ENCODE results near the gene WAC.

The WAC gene

DNA sequence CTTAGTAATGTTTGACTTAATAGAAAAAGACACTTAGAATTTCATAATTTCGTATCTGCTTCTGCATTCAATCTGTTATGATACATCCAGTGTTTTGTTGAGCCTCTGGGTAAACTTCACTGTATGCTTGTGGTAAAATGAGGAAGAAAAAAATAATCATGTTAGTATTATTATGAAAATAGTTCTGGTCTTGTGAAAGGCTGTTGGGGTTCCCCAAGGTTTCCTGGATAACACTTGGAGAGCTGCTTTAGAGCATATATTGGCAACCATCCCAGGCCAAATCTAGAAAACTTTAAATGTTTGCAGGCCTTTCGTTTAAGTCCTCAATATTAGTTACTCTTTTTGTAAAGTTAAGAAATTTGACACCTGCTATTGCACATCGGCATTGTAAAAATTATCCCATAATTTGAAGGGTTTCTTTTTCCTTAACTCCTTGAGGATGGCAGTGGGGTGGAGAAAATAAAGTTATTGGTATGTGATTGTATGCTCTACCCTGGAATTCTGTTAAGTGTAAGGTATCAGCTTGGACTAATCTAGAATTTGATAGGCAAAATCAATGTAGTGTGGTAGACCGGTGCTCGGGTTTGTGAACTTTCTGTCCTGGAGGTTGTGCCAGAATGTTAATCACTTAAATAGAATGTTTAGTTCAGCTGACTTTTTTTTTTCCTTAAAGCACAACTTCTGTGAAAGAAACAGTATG is 54.5 kb downstream of the WAC start:
- DNase-seq (ENCODE audit: low read depth), result peak; percentile 3
- TF ChIP-seq, protein P1, sequence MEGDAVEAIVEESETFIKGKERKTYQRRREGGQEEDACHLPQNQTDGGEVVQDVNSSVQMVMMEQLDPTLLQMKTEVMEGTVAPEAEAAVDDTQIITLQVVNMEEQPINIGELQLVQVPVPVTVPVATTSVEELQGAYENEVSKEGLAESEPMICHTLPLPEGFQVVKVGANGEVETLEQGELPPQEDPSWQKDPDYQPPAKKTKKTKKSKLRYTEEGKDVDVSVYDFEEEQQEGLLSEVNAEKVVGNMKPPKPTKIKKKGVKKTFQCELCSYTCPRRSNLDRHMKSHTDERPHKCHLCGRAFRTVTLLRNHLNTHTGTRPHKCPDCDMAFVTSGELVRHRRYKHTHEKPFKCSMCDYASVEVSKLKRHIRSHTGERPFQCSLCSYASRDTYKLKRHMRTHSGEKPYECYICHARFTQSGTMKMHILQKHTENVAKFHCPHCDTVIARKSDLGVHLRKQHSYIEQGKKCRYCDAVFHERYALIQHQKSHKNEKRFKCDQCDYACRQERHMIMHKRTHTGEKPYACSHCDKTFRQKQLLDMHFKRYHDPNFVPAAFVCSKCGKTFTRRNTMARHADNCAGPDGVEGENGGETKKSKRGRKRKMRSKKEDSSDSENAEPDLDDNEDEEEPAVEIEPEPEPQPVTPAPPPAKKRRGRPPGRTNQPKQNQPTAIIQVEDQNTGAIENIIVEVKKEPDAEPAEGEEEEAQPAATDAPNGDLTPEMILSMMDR (IDR thresholded peaks at IDR 0.05; ENCODE audit: low read depth, low read length), result no peak
- TF ChIP-seq MAX (IDR thresholded peaks at IDR 0.05; ENCODE audit: low read depth, low read length), result no peak
- no peak for TF ChIP-seq POLR2A (IDR thresholded peaks at IDR 0.05; ENCODE audit: extremely low read depth, insufficient read length)
- TF ChIP-seq MYC (IDR thresholded peaks at IDR 0.05; ENCODE audit: low read depth, low read length), result no peak
- no peak overlapping the region for H3K4me3 ChIP-seq (ENCODE audit: low read depth, low read length)

GRCh38 chr10:28587970-28588290 is 55.0 kb downstream of the WAC start:
- no peak overlapping the region for H3K4me3 ChIP-seq (ENCODE audit: low read depth, low read length)
- DNase-seq (ENCODE audit: low read depth), result no peak
- TF ChIP-seq MAX (IDR thresholded peaks at IDR 0.05; ENCODE audit: low read depth, low read length) (no peak), POLR2A (IDR thresholded peaks at IDR 0.05; ENCODE audit: extremely low read depth, insufficient read length) (no peak), MYC (IDR thresholded peaks at IDR 0.05; ENCODE audit: low read depth, low read length) (no peak)
- TF ChIP-seq, protein P1 (IDR thresholded peaks at IDR 0.05; ENCODE audit: low read depth, low read length), result no peak

GRCh38 chr10:28592953-28593352 is 60.0 kb downstream of the WAC start:
- DNase-seq (ENCODE audit: low read depth), result peak; percentile 51
- H3K4me3 ChIP-seq (ENCODE audit: low read depth, low read length), result no peak overlapping the region
- TF ChIP-seq MAX (IDR thresholded peaks at IDR 0.05; ENCODE audit: low read depth, low read length) (no peak), MYC (IDR thresholded peaks at IDR 0.05; ENCODE audit: low read depth, low read length) (no peak), POLR2A (IDR thresholded peaks at IDR 0.05; ENCODE audit: extremely low read depth, insufficient read length) (no peak)
- TF ChIP-seq, protein P1 (IDR thresholded peaks at IDR 0.05; ENCODE audit: low read depth, low read length), result no peak

DNA sequence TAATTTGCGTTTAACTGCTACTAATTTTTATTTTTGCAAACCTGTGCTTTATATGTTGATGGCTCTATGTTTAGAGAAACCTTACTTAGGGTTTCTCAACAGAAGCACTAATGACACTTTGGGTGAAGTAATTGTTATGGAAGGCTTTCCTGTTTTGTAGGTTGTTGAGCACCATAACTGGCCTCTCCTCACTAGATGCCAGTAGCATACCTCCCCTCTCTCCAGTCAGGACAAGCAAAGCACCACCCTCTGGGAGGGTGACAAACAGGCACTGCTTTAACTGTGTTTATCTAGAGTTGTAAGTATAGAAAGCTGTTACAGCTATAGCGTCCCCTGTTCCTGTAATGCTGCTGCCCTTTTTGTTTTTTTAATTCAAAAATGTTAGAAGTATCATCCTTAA is 60.9 kb downstream of the WAC start:
- no peak for DNase-seq (ENCODE audit: low read depth)
- no peak for TF ChIP-seq MYC (IDR thresholded peaks at IDR 0.05; ENCODE audit: low read depth, low read length)
- TF ChIP-seq, protein P1 (IDR thresholded peaks at IDR 0.05; ENCODE audit: low read depth, low read length), result no peak
- TF ChIP-seq MAX (IDR thresholded peaks at IDR 0.05; ENCODE audit: low read depth, low read length), result no peak
- TF ChIP-seq POLR2A (IDR thresholded peaks at IDR 0.05; ENCODE audit: extremely low read depth, insufficient read length), result no peak
- H3K4me3 ChIP-seq (ENCODE audit: low read depth, low read length), result no peak overlapping the region

- no peak for DNase-seq (ENCODE audit: low read depth)
Measured at GRCh38 chr10:28594406-28594805, 61.5 kb downstream of the WAC start.

More at GRCh38 chr10:28594406-28594805, 61.5 kb downstream of the WAC start:
- no peak for TF ChIP-seq MYC (IDR thresholded peaks at IDR 0.05; ENCODE audit: low read depth, low read length)
- TF ChIP-seq MAX (IDR thresholded peaks at IDR 0.05; ENCODE audit: low read depth, low read length), result no peak
- no peak for TF ChIP-seq POLR2A (IDR thresholded peaks at IDR 0.05; ENCODE audit: extremely low read depth, insufficient read length)
- TF ChIP-seq, protein P1 (IDR thresholded peaks at IDR 0.05; ENCODE audit: low read depth, low read length), result no peak
- no peak overlapping the region for H3K4me3 ChIP-seq (ENCODE audit: low read depth, low read length)
